CD14-positive monocyte (primary cell): ENCODE data around the gene KIAA0513. TPM values are rescaled to one million over a fixed set of nuclear protein-coding genes. Genes with fewer than 3 reads are reported as not detected.

Experiments used
- DNase-seq, 3 donors: peaks; one replicate each; pipeline ENCODE4 v3.0.0-alpha.2; 2011 to 2022
- H2AFZ ChIP-seq: 2 replicates; pipeline ENCODE4 v1.6.0; 2012; ENCODE audit warnings: mild to moderate bottlenecking, low read depth, low read length, inconsistent platforms; ENCODE audit not compliant: insufficient read depth, poor library complexity, severe bottlenecking
- H3K27ac ChIP-seq, 2 donors: 1 replicate in 1 of 2; 2 replicates in 1 of 2; pipeline ENCODE4 v1.5.1; 2012 to 2013; ENCODE audit warnings: low read length in 2 of 2, control low read depth in 1 of 2, inconsistent platforms in 1 of 2, low read depth in 1 of 2, mild to moderate bottlenecking in 1 of 2
- H3K27me3 ChIP-seq, 2 donors: one replicate each; pipeline versions ENCODE4 v1.6.0 to v1.6.1; 2011 to 2013; ENCODE audit warnings: low read length in 2 of 2; ENCODE audit not compliant: control insufficient read depth in 2 of 2, insufficient read depth in 2 of 2
- H3K36me3 ChIP-seq, 2 donors: replicated peaks in 1 of 2; 1 replicate in 1 of 2; 2 replicates in 1 of 2; pipeline versions ENCODE4 v1.5.1 to v1.6.1; 2012 to 2013; ENCODE audit warnings: low read length in 2 of 2, control low read depth in 1 of 2, inconsistent platforms in 1 of 2, mild to moderate bottlenecking in 1 of 2; ENCODE audit not compliant: insufficient read depth in 2 of 2, control insufficient read depth in 1 of 2
- H3K4me1 ChIP-seq, 2 donors: 1 replicate in 1 of 2; 2 replicates in 1 of 2; pipeline versions ENCODE4 v1.5.1 to v1.6.1; 2012 to 2013; ENCODE audit warnings: low read length in 2 of 2, control low read depth in 1 of 2, inconsistent platforms in 1 of 2, mild to moderate bottlenecking in 1 of 2, moderate library complexity in 1 of 2; ENCODE audit not compliant: insufficient read depth in 2 of 2, control insufficient read depth in 1 of 2
- H3K4me2 ChIP-seq: replicated peaks from 2 replicates; pipeline ENCODE3; 2012; ENCODE audit warnings: low read length, moderate library complexity, mild to moderate bottlenecking; ENCODE audit not compliant: poor library complexity, severe bottlenecking; ENCODE audit errors: extremely low read depth
- H3K4me3 ChIP-seq, 3 experiments: fragments of 200-600 bp in 1 of 3; sonication (generic) in 1 of 3; replicated peaks in 1 of 3; 1 replicate in 2 of 3; 2 replicates in 1 of 3; pipeline ENCODE4 v1.5.1; 2011 to 2013; ENCODE audit warnings: low read length in 3 of 3, mild to moderate bottlenecking in 3 of 3, control low read depth in 2 of 3, low read depth in 2 of 3, inconsistent platforms in 1 of 3, moderate library complexity in 1 of 3
- H3K79me2 ChIP-seq: 2 replicates; pipeline ENCODE4 v1.6.0; 2012; ENCODE audit warnings: mild to moderate bottlenecking, control low read depth, inconsistent platforms, low read length, moderate library complexity; ENCODE audit not compliant: insufficient read depth
- H3K9ac ChIP-seq: 2 replicates; pipeline ENCODE4 v1.6.0; 2017; ENCODE audit warnings: low read length, mild to moderate bottlenecking; ENCODE audit not compliant: insufficient read depth, poor library complexity, severe bottlenecking
- H3K9me3 ChIP-seq, 2 donors: replicated peaks in 1 of 2; 1 replicate in 1 of 2; 2 replicates in 1 of 2; pipeline versions ENCODE4 v1.5.1 to v1.6.1; 2012 to 2013; ENCODE audit warnings: low read length in 2 of 2, control low read depth in 1 of 2; ENCODE audit not compliant: control insufficient read depth in 1 of 2, insufficient read depth in 1 of 2
- H4K20me1 ChIP-seq: 2 replicates; pipeline ENCODE4 v1.6.0; 2012; ENCODE audit warnings: mild to moderate bottlenecking, low read length, control low read depth, moderate library complexity; ENCODE audit not compliant: insufficient read depth
- H3K27ac Mint-ChIP-seq, 7 donors: one replicate each; pipeline ENCODE4 v1.8.0; 2020; ENCODE audit warnings: mild to moderate bottlenecking in 7 of 7, mixed read lengths in 7 of 7, moderate library complexity in 6 of 7, inconsistent platforms in 2 of 7
- H3K27me3 Mint-ChIP-seq, 3 donors: one replicate each; pipeline ENCODE4 v1.8.0; 2021 to 2022; ENCODE audit warnings: low read depth in 3 of 3, mild to moderate bottlenecking in 3 of 3, mixed read lengths in 3 of 3, moderate library complexity in 3 of 3, inconsistent platforms in 1 of 3
- H3K36me3 Mint-ChIP-seq, 2 donors: one replicate each; pipeline ENCODE4 v1.8.0; 2020; ENCODE audit warnings: mixed read lengths in 2 of 2, inconsistent platforms in 1 of 2, mild to moderate bottlenecking in 1 of 2
- H3K4me1 Mint-ChIP-seq: one replicate; pipeline ENCODE4 v1.8.0; 2020; ENCODE audit warnings: mild to moderate bottlenecking, mixed read lengths
- H3K4me3 Mint-ChIP-seq, 2 donors: one replicate each; pipeline ENCODE4 v1.8.0; 2020; ENCODE audit warnings: mild to moderate bottlenecking in 2 of 2, mixed read lengths in 2 of 2, moderate library complexity in 1 of 2
- H3K9me3 Mint-ChIP-seq, 7 donors: one replicate each; pipeline ENCODE4 v1.8.0; 2020 to 2022; ENCODE audit warnings: mixed read lengths in 7 of 7, mild to moderate bottlenecking in 6 of 7, moderate library complexity in 6 of 7, inconsistent platforms in 2 of 7
- CTCF ChIP-seq: fragments of 200-600 bp; IDR thresholded peaks from one replicate; pipeline ENCODE4 v1.8.0; 2022; ENCODE audit warnings: antibody characterized with exemption, mild to moderate bottlenecking
- WGBS: methylation state at CpG from one replicate; pipeline ENCODE4 v1.1.5; 2013; ENCODE audit warnings: missing lambda C conversion rate; ENCODE audit not compliant: insufficient coverage; 5-methylcytosine and 5-hydroxymethylcytosine counted together
- intact Hi-C, 2 donors: fragments of 100-400 bp; cut with micrococcal nuclease; formaldehyde crosslinking; loops; one replicate each; pipeline versions ENCODE4 v1.15.0 to v1.15.1; 2023
- polyA plus RNA-seq, 3 donors: library from polyadenylated mRNA; depleted of rRNA in 1 of 3; unstranded in 2 of 3; stranded (reverse) in 1 of 3; fragments of 300-500 nt in 2 of 3; fragments of >200 nt in 1 of 3; fragmentation: Illumina TruSeq in 2 of 3; gene quantifications; 1 replicate in 2 of 3; 2 replicates in 1 of 3; pipeline ENCODE4 v1.2.3, GENCODE V29; 2012 to 2021

KIAA0513 gene
- polyA plus RNA-seq, 3 donors = 21.4 to 77.5 (median 32.7) TPM

GRCh38 chr16:85138073-85138824 is 110.7 kb downstream of the KIAA0513 start:
- Mint-ChIP-seq H3K36me3 (peaks cover 0 to 3% of the 10 kb centered on the region in 2 donors), H3K4me1 (peaks cover 43% of the 10 kb centered on the region), H3K4me3 (peak overlapping the region; percentile 79 to 91), H3K9me3 (peaks cover 2 to 8% (median 5%) of the 10 kb centered on the region in 7 donors), H3K27me3 (peaks cover 12 to 20% (median 18%) of the 10 kb centered on the region in 3 donors), H3K27ac (peak overlapping the region; percentile 81 to 97 (median 95))
- Histone ChIP-seq H3K4me2 (peak overlapping the region; percentile 81), H3K27ac (peak overlapping the region in 1 of 2 donors; percentile 84), H3K9me3 (no peaks in the 10 kb centered on the region), H3K4me1 (peaks cover 38 to 45% of the 10 kb centered on the region in 2 donors), H2AFZ (peak overlapping the region; percentile 81), H3K9ac (peak overlapping the region; percentile 58), H3K79me2 (no peaks in the 10 kb centered on the region), H3K36me3 (no peaks in the 10 kb centered on the region), H3K27me3 (no peaks in the 10 kb centered on the region), H4K20me1 (no peaks in the 10 kb centered on the region), H3K4me3 (peak overlapping the region in 2 of 3 experiments; percentile 55 to 80)
- WGBS = 92% methylated on average over 4 of the region's 12 CpGs
- no peak for DNase-seq
- intact Hi-C loops = no loop called here
- no peak for TF ChIP-seq CTCF

GRCh38 chr16:85138825-85139627 is 111.4 kb downstream of the KIAA0513 start:
- Mint-ChIP-seq H3K27ac (peak overlapping the region in 4 of 7 donors; percentile 1 to 45 (median 20)), H3K27me3 (peaks cover 15 to 22% (median 15%) of the 10 kb centered on the region in 3 donors), H3K36me3 (peaks cover 0 to 3% of the 10 kb centered on the region in 2 donors), H3K4me1 (peaks cover 43% of the 10 kb centered on the region), H3K4me3 (peak overlapping the region in 1 of 2 donors; percentile 51), H3K9me3 (peaks cover 2 to 8% (median 5%) of the 10 kb centered on the region in 7 donors)
- H4K20me1 ChIP-seq = no peaks in the 10 kb centered on the region
- no peak for DNase-seq
- H3K4me3 ChIP-seq = no peak overlapping the region
- H3K9me3 ChIP-seq = no peaks in the 10 kb centered on the region
- 98% methylated on average over 9 of the region's 16 CpGs for WGBS
- H3K79me2 ChIP-seq = no peaks in the 10 kb centered on the region
- no peaks in the 10 kb centered on the region for H3K36me3 ChIP-seq
- no peak overlapping the region for H3K9ac ChIP-seq
- H3K27me3 ChIP-seq = no peaks in the 10 kb centered on the region
- no peak overlapping the region for H3K27ac ChIP-seq
- intact Hi-C loops = no loop called here
- no peak overlapping the region for H3K4me2 ChIP-seq
- no peak for TF ChIP-seq CTCF
- peaks cover 38 to 42% of the 10 kb centered on the region in 2 donors for H3K4me1 ChIP-seq
- H2AFZ ChIP-seq = no peak overlapping the region
